C4-2B (cell line): ENCODE results near the gene DOCK3.

ENCODE experiments used
- CTCF ChIP-seq: fragments of 450-650 bp; conservative IDR thresholded peaks from 2 replicates; pipeline ENCODE4 v1.5.1; 2017; ENCODE audit warnings: mild to moderate bottlenecking
- ZFX ChIP-seq: fragments of 450-650 bp; IDR thresholded peaks from 2 replicates; pipeline ENCODE4 v1.6.1; 2017

- TF ChIP-seq CTCF: no peak
- TF ChIP-seq ZFX: no peak
These were observed 7.9 kb upstream of the DOCK3 start for GRCh38 chr3:50666837-50667236.
